Measurements from ENCODE around the gene FNIP2.

GRCh38 chr4:158829254-158829653, 60.4 kb downstream of the FNIP2 start:
- no peak for TF ChIP-seq CTCF (IDR thresholded peaks at IDR 0.05)
- TF ChIP-seq POLR2A (IDR thresholded peaks at IDR 0.05) = no peak
- no peak for TF ChIP-seq POLR2AphosphoS5 (IDR thresholded peaks at IDR 0.05)
